HG02678 (cell line): Measurements from ENCODE around the gene TGFBRAP1.

Experiments used
- ATAC-seq: cut with Tn5 transposase; IDR thresholded peaks from one replicate; pipeline ENCODE4 v1.9.1; 2021; ENCODE audit warnings: mild to moderate bottlenecking, moderate library complexity; ENCODE audit not compliant: unreplicated experiment

TGFBRAP1 gene

GRCh38 chr2:105241443-105241842 lies 88.1 kb downstream of the TGFBRAP1 start, which contains the start of gene GPR45:
TSS of gene GPR45 (plus strand) at chr2:105241743. CDS start at chr2:105241859, 116 bp downstream.
- ATAC-seq = no peak

- no peak for ATAC-seq
Measured at GRCh38 chr2:105239924-105240323, 89.6 kb downstream of the TGFBRAP1 start.

GRCh38 chr2:105238664-105239240 lies 90.8 kb downstream of the TGFBRAP1 start:
- ATAC-seq = no peak

GRCh38 chr2:105237045-105237765 lies 92.3 kb downstream of the TGFBRAP1 start:
- ATAC-seq = no peak

- no peak for ATAC-seq
Measured at GRCh38 chr2:105236060-105236424, 93.5 kb downstream of the TGFBRAP1 start.

- ATAC-seq = peak; percentile 64
Measured at GRCh38 chr2:105235388-105236059, 94.0 kb downstream of the TGFBRAP1 start.

- no peak for ATAC-seq
Measured at GRCh38 chr2:105231232-105231619, 98.3 kb downstream of the TGFBRAP1 start.

GRCh38 chr2:105224444-105224843 lies 105.1 kb downstream of the TGFBRAP1 start:
- ATAC-seq = no peak

- no peak for ATAC-seq
Measured at GRCh38 chr2:105220604-105221003, 108.9 kb downstream of the TGFBRAP1 start.

GRCh38 chr2:105215586-105216192 lies 113.8 kb downstream of the TGFBRAP1 start:
- no peak for ATAC-seq
